GM23338 (cell line): ENCODE data around the gene CMIP. TPM values are rescaled to one million over a fixed set of nuclear protein-coding genes. Genes with fewer than 3 reads are reported as not detected.

Experiments
- ATAC-seq: fragments of 200-7000 bp; cut with Tn5 transposase; 3 replicates; pipeline ENCODE4 v1.9.1; 2020
- DNase-seq: peaks from one replicate; pipeline ENCODE4 v3.0.0-alpha.2; 2015; ENCODE audit warnings: low spot score
- H2AFZ ChIP-seq: fragments of 200-600 bp; sonication (generic); 2 replicates; pipeline ENCODE4 v1.8.0; 2016; ENCODE audit warnings: antibody characterized with exemption, mild to moderate bottlenecking, moderate library complexity
- H3F3A ChIP-seq: fragments of 200-600 bp; sonication (generic); replicated peaks from 2 replicates; pipeline ENCODE4 v1.8.0; 2017; ENCODE audit warnings: antibody characterized with exemption, mixed run types, low read depth
- H3K27ac ChIP-seq: fragments of 200-600 bp; sonication (generic); 2 replicates; pipeline ENCODE4 v1.6.1; 2016; ENCODE audit warnings: low read depth
- H3K27me3 ChIP-seq: fragments of 200-600 bp; sonication (generic); 2 replicates; pipeline ENCODE4 v1.8.0; 2016; ENCODE audit warnings: mild to moderate bottlenecking, mixed run types, moderate library complexity; ENCODE audit not compliant: insufficient read depth
- H3K36me3 ChIP-seq: fragments of 200-600 bp; sonication (generic); 2 replicates; pipeline ENCODE4 v1.8.0; 2016; ENCODE audit warnings: mild to moderate bottlenecking; ENCODE audit not compliant: insufficient read depth
- H3K4me1 ChIP-seq: fragments of 200-600 bp; sonication (generic); 2 replicates; pipeline ENCODE4 v1.8.0; 2016; ENCODE audit warnings: mild to moderate bottlenecking, moderate library complexity; ENCODE audit not compliant: insufficient read depth
- H3K4me2 ChIP-seq: fragments of 200-600 bp; sonication (generic); 2 replicates; pipeline ENCODE4 v1.7.1; 2017; ENCODE audit warnings: mixed run types
- H3K4me3 ChIP-seq: fragments of 200-600 bp; sonication (generic); 2 replicates; pipeline ENCODE4 v1.6.1; 2016; ENCODE audit warnings: mixed run types
- H3K79me2 ChIP-seq: fragments of 200-600 bp; sonication (generic); replicated peaks from 2 replicates; pipeline ENCODE4 v1.8.0; 2017; ENCODE audit warnings: mild to moderate bottlenecking; ENCODE audit not compliant: insufficient read depth
- H3K9me2 ChIP-seq: fragments of 200-600 bp; sonication (generic); 2 replicates; pipeline ENCODE4 v1.8.0; 2017; ENCODE audit not compliant: insufficient read depth
- H4K20me1 ChIP-seq: fragments of 200-600 bp; sonication (generic); replicated peaks from 2 replicates; pipeline ENCODE4 v1.8.0; 2017; ENCODE audit warnings: mild to moderate bottlenecking; ENCODE audit not compliant: insufficient read depth
- H3K27ac Mint-ChIP-seq: 2 replicates; pipeline ENCODE4 v1.8.0; 2020; ENCODE audit warnings: inconsistent platforms, mild to moderate bottlenecking, moderate library complexity, mixed read lengths
- H3K27me3 Mint-ChIP-seq: 3 replicates; pipeline ENCODE4 v1.8.0; 2022; ENCODE audit warnings: low read depth, mild to moderate bottlenecking, moderate library complexity, mixed read lengths, inconsistent platforms; ENCODE audit not compliant: insufficient read depth, poor library complexity
- H3K36me3 Mint-ChIP-seq: 3 replicates; pipeline ENCODE4 v1.8.0; 2021; ENCODE audit warnings: low read depth, mild to moderate bottlenecking, inconsistent platforms, moderate library complexity, mixed read lengths
- H3K4me1 Mint-ChIP-seq: 3 replicates; pipeline ENCODE4 v1.8.0; 2020; ENCODE audit warnings: mild to moderate bottlenecking, inconsistent platforms, mixed read lengths
- H3K4me3 Mint-ChIP-seq: 3 replicates; pipeline ENCODE4 v1.8.0; 2021; ENCODE audit warnings: moderate library complexity, mild to moderate bottlenecking, inconsistent platforms, mixed read lengths
- H3K9me3 Mint-ChIP-seq: 3 replicates; pipeline ENCODE4 v1.8.0; 2020; ENCODE audit warnings: moderate library complexity, mild to moderate bottlenecking, inconsistent platforms, mixed read lengths
- CREB1 ChIP-seq: fragments of 250-450 bp; sonication (Bioruptor Pico); IDR thresholded peaks from 2 replicates; pipeline ENCODE4 v1.5.0; 2020; ENCODE audit warnings: low read depth, mild to moderate bottlenecking, moderate library complexity
- ETS1 ChIP-seq: IDR thresholded peaks from 2 replicates; pipeline ENCODE4 v1.6.1; 2016; ENCODE audit warnings: antibody characterized with exemption
- EZH2 ChIP-seq: fragments of 200-600 bp; sonication (generic); IDR thresholded peaks from one replicate; pipeline ENCODE4 v1.8.0; 2017; ENCODE audit warnings: antibody characterized with exemption, mild to moderate bottlenecking, low read depth; ENCODE audit not compliant: unreplicated experiment
- EZH2phosphoT487 ChIP-seq: fragments of 200-600 bp; sonication (generic); IDR thresholded peaks from one replicate; pipeline ENCODE4 v1.8.1; 2018; ENCODE audit warnings: antibody characterized with exemption; ENCODE audit not compliant: unreplicated experiment
- JUNB ChIP-seq: IDR thresholded peaks from one replicate; pipeline ENCODE4 v1.6.1; 2016; ENCODE audit warnings: antibody characterized with exemption; ENCODE audit not compliant: unreplicated experiment
- NANOG ChIP-seq: IDR thresholded peaks from 2 replicates; pipeline ENCODE4 v1.6.1; 2016; ENCODE audit warnings: antibody characterized with exemption, borderline replicate concordance
- POLR2AphosphoS5 ChIP-seq: IDR thresholded peaks from 2 replicates; pipeline ENCODE4 v1.6.1; 2016; ENCODE audit warnings: antibody characterized with exemption, low read depth
- REST ChIP-seq: IDR thresholded peaks from one replicate; pipeline ENCODE4 v1.6.1; 2018; ENCODE audit warnings: antibody characterized with exemption; ENCODE audit not compliant: unreplicated experiment
- STAT1 ChIP-seq: IDR thresholded peaks from one replicate; pipeline ENCODE4 v1.6.1; 2016; ENCODE audit warnings: antibody characterized with exemption; ENCODE audit not compliant: unreplicated experiment
- ZNF114 ChIP-seq: fragments of 250-450 bp; sonication (Bioruptor Pico); IDR thresholded peaks from 2 replicates; pipeline ENCODE4 v1.5.0; 2020; ENCODE audit warnings: mild to moderate bottlenecking, moderate library complexity
- ZNF331 ChIP-seq: fragments of 250-450 bp; sonication (Bioruptor Pico); IDR thresholded peaks from 2 replicates; pipeline ENCODE4 v1.5.0; 2020; ENCODE audit warnings: low read depth, mild to moderate bottlenecking, moderate library complexity
- ZNF462 ChIP-seq: fragments of 250-450 bp; sonication (Bioruptor Pico); IDR thresholded peaks from 2 replicates; pipeline ENCODE4 v1.5.0; 2020; ENCODE audit warnings: mild to moderate bottlenecking, moderate library complexity
- polyA plus RNA-seq: library from polyadenylated mRNA; unstranded; fragments of >200 nt; fragmentation: Nextera tagmentation; extraction: Ambion mirVana; gene quantifications from 2 replicates; pipeline ENCODE4 v1.2.1, GENCODE V29; 2016
- total RNA-seq: library from RNA; depleted of rRNA; stranded (reverse); fragments of >200 nt; shearing (Covaris generic); gene quantifications from 2 replicates; pipeline ENCODE4 v1.2.3, GENCODE V29; 2014
- TF ChIP-seq, protein P1 (sequence below), 2 experiments: fragments of 200-600 bp in 1 of 2; sonication (generic) in 1 of 2; conservative IDR thresholded peaks; 2 replicates each; pipeline versions ENCODE4 v1.5.1 to v1.6.1; 2016 to 2017; ENCODE audit warnings: antibody characterized with exemption in 2 of 2, low read depth in 2 of 2, mild to moderate bottlenecking in 2 of 2, moderate library complexity in 1 of 2

Gene CMIP
- total and polyA plus RNA-seq, 2 experiments from 2014 or later = 9.5 to 62.3 TPM

DNA sequence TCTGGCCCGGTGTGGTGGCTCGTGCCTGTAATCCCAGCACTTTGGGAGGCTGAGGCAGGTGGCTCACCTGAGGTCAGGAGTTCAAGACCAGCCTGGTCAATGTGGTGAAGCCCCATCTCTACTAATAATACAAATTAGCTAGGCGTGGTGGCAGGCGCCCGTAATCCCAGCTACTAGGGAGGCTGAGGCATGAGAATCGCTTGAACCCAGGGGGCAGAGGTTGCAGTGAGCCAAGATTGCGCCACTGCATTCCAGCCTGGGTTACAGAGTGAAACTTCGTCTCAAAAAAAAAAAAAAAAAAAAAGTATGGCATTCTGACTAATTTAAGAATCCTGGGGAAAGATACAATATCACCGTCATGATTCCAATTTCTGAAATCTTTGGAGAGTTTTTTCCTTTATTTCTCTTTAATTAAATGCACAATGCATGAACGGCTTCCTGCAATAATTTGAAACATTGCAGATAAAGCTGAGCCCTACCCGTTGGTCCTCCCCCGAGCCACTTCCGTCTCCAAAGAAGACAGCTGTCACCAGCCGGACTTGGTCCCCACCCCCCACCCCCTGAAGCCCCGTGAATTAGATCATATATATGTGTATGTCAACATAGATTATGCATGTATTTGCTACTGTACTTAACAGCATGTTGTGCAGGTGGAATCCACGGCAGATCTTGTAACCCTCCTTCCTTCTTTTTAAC is 191.8 kb downstream of the CMIP start:
- Histone ChIP-seq H3K27me3 (no peaks in the 10 kb centered on the region), H3K27ac (no peak overlapping the region), H3K4me2 (no peak overlapping the region), H2AFZ (no peak overlapping the region), H3K4me1 (peaks cover 29% of the 10 kb centered on the region), H3F3A (no peaks in the 10 kb centered on the region), H4K20me1 (peaks cover 17% of the 10 kb centered on the region), H3K4me3 (no peak overlapping the region), H3K9me2 (no peaks in the 10 kb centered on the region; the same call in 1 of the 2 replicates), H3K79me2 (peaks cover 51% of the 10 kb centered on the region), H3K36me3 (no peaks in the 10 kb centered on the region)
- Mint-ChIP-seq H3K27me3 (peaks cover 17% of the 10 kb centered on the region), H3K27ac (no peak overlapping the region), H3K9me3 (no peaks in the 10 kb centered on the region; the same call in 2 of the 3 replicates), H3K4me1 (peaks cover 80% of the 10 kb centered on the region), H3K36me3 (no peaks in the 10 kb centered on the region; the same call in 1 of the 3 replicates), H3K4me3 (no peak overlapping the region)
- no peak for ATAC-seq
- no peak for DNase-seq
- no peak for TF ChIP-seq JUNB
- TF ChIP-seq CREB1 (CRISPR knock-in tag) = no peak
- TF ChIP-seq NANOG = no peak
- TF ChIP-seq, protein P1, sequence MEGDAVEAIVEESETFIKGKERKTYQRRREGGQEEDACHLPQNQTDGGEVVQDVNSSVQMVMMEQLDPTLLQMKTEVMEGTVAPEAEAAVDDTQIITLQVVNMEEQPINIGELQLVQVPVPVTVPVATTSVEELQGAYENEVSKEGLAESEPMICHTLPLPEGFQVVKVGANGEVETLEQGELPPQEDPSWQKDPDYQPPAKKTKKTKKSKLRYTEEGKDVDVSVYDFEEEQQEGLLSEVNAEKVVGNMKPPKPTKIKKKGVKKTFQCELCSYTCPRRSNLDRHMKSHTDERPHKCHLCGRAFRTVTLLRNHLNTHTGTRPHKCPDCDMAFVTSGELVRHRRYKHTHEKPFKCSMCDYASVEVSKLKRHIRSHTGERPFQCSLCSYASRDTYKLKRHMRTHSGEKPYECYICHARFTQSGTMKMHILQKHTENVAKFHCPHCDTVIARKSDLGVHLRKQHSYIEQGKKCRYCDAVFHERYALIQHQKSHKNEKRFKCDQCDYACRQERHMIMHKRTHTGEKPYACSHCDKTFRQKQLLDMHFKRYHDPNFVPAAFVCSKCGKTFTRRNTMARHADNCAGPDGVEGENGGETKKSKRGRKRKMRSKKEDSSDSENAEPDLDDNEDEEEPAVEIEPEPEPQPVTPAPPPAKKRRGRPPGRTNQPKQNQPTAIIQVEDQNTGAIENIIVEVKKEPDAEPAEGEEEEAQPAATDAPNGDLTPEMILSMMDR (conservative IDR thresholded peaks at IDR 0.05; ENCODE audit: low read depth in 2 of 2) = no peak
- no peak for TF ChIP-seq ZNF462
- no peak for TF ChIP-seq STAT1
- TF ChIP-seq POLR2AphosphoS5 = no peak
- no peak for TF ChIP-seq EZH2phosphoT487
- TF ChIP-seq REST = no peak
- TF ChIP-seq ETS1 = no peak
- no peak for TF ChIP-seq ZNF114 (CRISPR knock-in tag)
- TF ChIP-seq EZH2 = no peak
- TF ChIP-seq ZNF331 = no peak
